ENCODE data around the gene LRRC75A.
"Not testable (repeated sequence)": the region's sequence is repeated elsewhere in the genome, so short reads cannot be mapped to it uniquely, and the experiment has no call there.

Gene LRRC75A

GRCh38 chr17:16395887-16396286 lies 96.1 kb downstream of the LRRC75A start:
- DNase-seq: not testable (repeated sequence)

GRCh38 chr17:16392491-16392890 lies 99.5 kb downstream of the LRRC75A start:
- not testable (repeated sequence) for DNase-seq
